SIG-M5 (cell line): ENCODE data around the gene RFNG.
"Not testable (repeated sequence)": the region's sequence is repeated elsewhere in the genome, so short reads cannot be mapped to it uniquely, and the experiment has no call there.

Experiments used
- DNase-seq: peaks from one replicate; lab custom pipeline; 2025; lab: John Stamatoyannopoulos, UW

The RFNG gene

DNA sequence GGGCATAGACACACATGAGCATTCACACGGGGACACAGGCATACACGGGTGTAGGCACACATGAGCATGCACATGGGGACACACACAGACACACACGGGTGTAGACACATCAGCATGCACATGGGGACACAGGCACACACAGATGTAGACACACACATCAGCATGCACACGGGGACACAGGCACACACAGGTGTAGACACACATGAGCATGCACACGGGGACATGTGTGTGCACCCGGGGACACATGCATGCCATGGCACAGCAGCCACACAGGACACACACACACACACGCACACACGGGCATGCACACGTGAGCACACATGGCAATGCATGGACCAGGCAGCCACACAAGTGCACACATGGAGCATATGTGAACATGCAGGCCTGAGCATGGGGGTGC is 9.0 kb downstream of the RFNG start:
- DNase-seq, result no peak

DNA sequence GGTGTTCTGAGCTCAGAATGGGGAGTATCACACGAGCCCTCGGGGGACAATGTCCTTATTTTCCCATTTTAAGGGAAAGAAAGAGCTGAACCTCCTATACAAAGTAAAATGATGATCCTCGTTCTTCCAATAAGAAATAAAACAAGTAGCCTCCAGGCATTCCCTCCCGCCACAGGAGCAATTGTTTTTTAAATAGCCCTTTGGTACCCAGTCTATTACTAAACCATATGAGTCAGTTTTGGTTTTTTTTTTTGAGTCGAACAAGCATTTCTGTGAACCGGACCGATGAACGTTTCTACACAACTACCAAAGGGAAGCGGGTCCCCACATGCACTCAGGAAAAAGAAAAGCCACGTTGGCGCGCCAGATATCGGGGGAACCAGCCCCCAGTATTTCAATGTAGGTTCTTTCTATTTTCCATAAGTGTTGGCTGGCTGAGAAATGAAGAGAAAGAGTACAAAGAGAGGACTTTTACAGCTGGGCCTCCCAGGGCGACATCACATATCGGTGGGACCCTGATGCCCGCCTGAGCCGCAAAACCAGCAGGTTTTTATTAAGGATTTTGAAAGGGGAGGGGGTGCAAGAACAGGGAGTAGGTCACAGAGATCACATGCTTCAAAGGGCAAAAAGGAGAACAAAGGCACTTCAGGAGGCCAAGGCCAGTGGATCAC is 10.3 kb downstream of the RFNG start:
- no peak for DNase-seq

- DNase-seq, result no peak
These were observed 11.8 kb downstream of the RFNG start for GRCh38 chr17:82039695-82040299.

DNA sequence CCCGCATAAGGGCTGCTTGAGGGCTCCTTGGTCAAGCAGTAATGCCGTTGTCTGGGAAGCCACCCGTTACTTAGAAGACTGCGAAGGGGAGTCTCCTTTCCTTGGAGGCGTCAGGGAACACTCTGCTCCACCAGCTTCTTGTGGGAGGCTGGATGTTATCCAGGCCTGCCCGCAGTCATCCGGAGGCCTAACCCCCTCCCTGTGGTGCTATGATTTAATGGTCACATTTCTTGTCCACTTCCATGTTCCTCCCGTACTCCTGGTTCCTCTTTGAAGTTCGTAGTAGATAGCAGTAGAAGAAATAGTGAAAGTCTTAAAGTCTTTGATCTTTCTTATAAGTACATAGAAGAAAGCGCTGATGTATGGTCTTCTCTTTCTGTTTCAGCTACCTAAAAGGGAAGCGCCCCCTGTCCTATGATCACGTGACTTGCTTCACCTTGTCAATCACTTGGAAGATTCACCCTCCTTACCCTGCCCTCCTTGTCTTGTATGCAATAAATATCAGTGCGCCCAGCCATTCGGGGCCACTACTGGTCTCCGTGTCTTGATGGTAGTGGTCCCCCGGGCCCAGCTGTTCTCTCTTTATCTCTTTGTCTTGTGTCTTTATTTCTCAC is 12.7 kb downstream of the RFNG start:
- not testable (repeated sequence) for DNase-seq

DNA sequence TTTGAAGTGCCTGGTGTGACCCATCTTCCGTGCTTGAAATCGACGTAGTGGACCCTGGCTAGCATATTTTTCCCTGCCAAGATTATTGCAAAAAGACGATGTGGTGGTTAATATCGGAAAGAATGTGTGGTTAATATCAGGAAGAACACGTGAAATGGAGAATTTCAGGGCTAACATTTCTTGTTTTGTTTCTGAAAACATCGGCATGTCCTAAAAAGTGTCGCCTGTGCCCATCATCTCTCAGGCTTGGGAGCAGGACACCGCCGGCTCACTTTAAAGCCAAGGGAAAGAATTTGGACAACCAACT is 13.8 kb downstream of the RFNG start:
- no peak for DNase-seq

GRCh38 chr17:82037092-82037888 is 14.3 kb downstream of the RFNG start, which contains the start of gene DCXR:
TSS of gene DCXR (minus strand) at chr17:82037697. CDS start at chr17:82037682, 15 bp downstream.
- DNase-seq, result peak; percentile 90

DNA sequence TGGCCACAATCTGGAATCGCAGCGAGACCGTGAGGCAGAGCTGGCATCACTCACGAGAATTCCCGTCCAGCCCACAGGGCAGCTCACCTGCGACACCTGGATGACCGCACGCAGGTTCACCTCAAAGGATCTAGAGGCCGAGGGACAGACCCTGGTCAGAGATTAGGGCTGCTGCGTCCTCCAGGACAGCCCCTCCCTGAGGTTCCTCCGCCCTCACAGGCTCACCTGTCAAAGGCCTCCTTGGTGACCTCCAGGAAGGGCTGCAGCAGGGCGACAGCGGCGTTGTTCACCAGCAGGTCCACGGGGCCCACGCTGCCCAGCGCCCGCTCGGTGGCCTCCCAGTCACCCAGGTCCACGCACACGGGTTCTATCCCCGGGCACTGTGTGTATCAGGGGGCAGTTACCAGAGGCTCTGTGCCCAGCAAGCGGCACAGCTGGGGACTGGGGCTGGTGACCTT is 14.9 kb downstream of the RFNG start:
- no peak for DNase-seq

GRCh38 chr17:82035956-82036633 is 15.5 kb downstream of the RFNG start:
- no peak for DNase-seq

DNA sequence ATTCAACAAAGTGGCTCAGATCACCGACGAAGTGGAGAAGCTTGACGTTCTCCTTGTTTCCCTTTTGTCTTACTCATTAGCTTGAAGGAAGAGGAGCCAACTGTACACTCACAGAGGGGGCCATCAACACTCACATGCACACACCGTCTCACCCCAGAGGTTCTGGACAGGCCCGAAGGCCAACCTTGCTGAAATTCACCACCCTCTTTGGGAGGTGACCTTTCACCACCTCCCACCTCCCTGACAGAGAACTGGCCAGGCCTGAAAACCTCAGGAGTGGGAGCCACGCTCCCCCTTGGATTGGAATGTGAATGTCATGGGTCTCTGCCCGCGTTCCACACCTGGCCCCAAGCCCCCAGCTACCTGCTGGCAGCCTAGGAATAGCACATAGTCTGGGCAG is 16.1 kb downstream of the RFNG start:
- DNase-seq, result no peak

GRCh38 chr17:82034371-82035011 is 17.1 kb downstream of the RFNG start:
- no peak for DNase-seq

DNA sequence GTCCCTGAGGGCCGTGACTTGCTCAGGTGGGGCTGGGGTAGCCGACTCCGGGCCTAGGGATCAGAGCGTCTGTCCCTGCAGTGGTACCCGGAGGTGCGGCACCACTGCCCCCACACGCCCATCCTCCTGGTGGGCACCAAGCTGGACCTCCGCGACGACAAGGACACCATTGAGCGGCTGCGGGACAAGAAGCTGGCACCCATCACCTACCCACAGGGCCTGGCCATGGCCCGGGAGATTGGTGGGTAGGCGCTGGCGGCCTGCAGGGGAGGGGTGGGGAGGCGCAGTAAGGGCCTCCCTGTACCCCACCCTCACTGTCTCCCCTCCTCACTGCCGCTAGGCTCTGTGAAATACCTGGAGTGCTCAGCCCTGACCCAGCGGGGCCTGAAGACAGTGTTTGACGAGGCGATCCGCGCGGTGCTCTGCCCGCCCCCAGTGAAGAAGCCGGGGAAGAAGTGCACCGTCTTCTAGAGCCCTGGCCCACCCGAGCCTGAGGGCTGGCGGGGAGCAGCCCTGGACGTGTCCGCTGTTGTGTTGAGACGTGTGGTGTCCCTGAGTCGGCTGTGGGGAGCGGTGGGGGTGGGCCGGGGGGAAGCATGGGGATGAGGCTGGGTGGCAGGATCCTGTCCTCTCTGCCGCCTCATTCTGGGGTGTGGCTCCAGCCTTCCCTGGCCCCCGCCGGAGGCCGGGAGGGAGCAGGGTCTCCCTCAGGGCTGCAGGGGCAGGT is 18.1 kb downstream of the RFNG start:
- no peak for DNase-seq

GRCh38 chr17:82031885-82032627 is 19.6 kb downstream of the RFNG start:
- no peak for DNase-seq

DNA sequence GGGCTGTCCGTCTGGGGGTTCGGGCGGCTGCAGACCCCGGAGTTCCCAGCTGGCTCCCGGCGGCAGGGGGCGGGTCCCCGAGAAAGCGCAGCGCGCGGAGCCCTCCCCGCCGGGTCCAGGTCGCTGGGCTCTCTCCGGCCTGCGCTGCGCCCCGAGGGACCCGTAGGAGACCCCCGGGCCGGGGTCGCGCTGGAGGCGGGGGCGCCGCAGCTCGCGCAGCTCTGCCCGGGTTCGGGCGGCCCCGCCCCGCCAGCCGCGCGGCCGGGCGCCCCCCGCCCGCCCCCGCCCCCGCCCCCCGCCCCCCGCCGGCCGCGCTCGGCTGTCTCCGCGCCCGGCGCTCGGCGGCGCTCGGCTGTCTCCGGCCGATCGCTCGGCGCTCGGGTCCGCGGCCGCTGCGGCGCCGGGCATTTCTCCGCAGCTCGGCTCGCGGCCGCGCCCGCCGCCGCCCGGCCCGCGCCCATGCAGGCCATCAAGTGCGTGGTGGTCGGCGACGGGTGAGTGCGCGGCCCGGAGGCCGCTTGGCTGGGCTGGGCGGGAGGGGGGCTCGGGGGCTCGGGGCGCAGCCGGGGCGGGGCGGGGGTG is 20.2 kb downstream of the RFNG start, which contains the start of gene RAC3:
Gene RAC3 (plus strand): TSS at position 376 of the 582 bp plus-strand sequence. CDS start 84 bp downstream, at position 460.
- no peak for DNase-seq

GRCh38 chr17:82030470-82031302 is 20.9 kb downstream of the RFNG start:
- DNase-seq, result no peak

- DNase-seq, result no peak
These were observed 21.6 kb downstream of the RFNG start for GRCh38 chr17:82029990-82030469.

GRCh38 chr17:82029391-82029790 is 22.2 kb downstream of the RFNG start:
- no peak for DNase-seq

- DNase-seq, result no peak
These were observed 22.6 kb downstream of the RFNG start for GRCh38 chr17:82028966-82029365.

GRCh38 chr17:82028246-82028645 is 23.4 kb downstream of the RFNG start:
- no peak for DNase-seq
